Measurements from ENCODE around the gene MCTP2. TPM values are rescaled to one million over a fixed set of nuclear protein-coding genes. Genes with fewer than 3 reads are reported as not detected.
A peak's percentile ranks its signal among the peaks of the same experiment; 100 is the strongest.

The MCTP2 gene
- total RNA-seq, 4 donors from 2014 or later = 12.0 to 18.3 (median 15.2) TPM

- Histone ChIP-seq H3K36me3 (no peaks in the 10 kb centered on the region), H3K9me3 (no peaks in the 10 kb centered on the region), H3K27me3 (no peaks in the 10 kb centered on the region), H3K27ac (no peak overlapping the region), H3K4me1 (no peaks in the 10 kb centered on the region), H3K4me3 (no peak overlapping the region)
- 72 to 73% methylated on average over 4 of the region's 4 CpGs for WGBS, 2 donors
- DNase-seq (ENCODE audit: low spot score in 2 of 2) = no peak
- no peak for TF ChIP-seq POLR2A (IDR thresholded peaks at IDR 0.05)
These were observed 135.4 kb downstream of the MCTP2 start for GRCh38 chr15:94366781-94367180.

- TF ChIP-seq, protein P1, sequence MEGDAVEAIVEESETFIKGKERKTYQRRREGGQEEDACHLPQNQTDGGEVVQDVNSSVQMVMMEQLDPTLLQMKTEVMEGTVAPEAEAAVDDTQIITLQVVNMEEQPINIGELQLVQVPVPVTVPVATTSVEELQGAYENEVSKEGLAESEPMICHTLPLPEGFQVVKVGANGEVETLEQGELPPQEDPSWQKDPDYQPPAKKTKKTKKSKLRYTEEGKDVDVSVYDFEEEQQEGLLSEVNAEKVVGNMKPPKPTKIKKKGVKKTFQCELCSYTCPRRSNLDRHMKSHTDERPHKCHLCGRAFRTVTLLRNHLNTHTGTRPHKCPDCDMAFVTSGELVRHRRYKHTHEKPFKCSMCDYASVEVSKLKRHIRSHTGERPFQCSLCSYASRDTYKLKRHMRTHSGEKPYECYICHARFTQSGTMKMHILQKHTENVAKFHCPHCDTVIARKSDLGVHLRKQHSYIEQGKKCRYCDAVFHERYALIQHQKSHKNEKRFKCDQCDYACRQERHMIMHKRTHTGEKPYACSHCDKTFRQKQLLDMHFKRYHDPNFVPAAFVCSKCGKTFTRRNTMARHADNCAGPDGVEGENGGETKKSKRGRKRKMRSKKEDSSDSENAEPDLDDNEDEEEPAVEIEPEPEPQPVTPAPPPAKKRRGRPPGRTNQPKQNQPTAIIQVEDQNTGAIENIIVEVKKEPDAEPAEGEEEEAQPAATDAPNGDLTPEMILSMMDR (IDR thresholded peaks at IDR 0.05) = no peak
- TF ChIP-seq POLR2A (IDR thresholded peaks at IDR 0.05) = no peak
- no peak for TF ChIP-seq EP300 (IDR thresholded peaks at IDR 0.05)
- no peak for DNase-seq (ENCODE audit: low spot score in 2 of 2)
- Histone ChIP-seq H3K36me3 (no peaks in the 10 kb centered on the region), H3K27me3 (no peaks in the 10 kb centered on the region), H3K4me3 (no peak overlapping the region), H3K27ac (peak overlapping the region in 1 of 4 donors; percentile 14), H3K9me3 (no peaks in the 10 kb centered on the region), H3K4me1 (no peaks in the 10 kb centered on the region)
- 51 to 52% methylated on average over 6 of the region's 6 CpGs for WGBS, 2 donors
These were observed 136.6 kb downstream of the MCTP2 start for GRCh38 chr15:94367726-94368535.

DNA sequence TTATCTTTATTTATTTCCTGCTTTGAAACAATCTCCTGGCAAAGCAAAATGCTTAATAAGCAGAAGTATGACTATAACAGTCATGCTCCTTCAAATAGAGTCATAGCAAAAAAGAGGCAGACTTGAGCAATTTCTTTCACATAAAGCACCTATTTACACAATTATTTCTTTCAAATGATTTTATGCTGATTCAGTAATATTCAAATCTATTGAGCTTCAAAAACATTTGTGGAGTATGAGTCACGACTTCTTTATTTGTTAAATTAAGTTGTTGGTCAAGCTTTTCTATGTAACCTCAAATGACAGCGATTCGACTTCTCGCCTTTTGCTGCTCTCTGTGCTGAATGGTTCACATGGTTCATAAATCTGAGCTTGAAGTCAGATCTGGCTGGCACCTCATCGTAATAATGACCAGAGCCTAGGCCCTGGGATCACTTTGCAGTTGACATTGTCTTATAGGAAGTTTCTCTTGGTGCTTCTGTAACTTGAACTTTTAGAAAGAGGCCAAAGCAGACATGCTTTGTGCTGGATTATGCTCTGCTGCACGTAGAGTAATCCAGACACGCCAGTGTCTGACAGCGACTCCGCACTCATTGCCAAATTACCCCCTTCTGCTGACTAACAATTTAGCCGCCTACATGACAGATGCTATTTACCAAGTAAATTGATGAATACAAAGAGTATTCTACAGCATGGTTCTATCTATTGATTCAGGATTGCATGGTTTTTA lies 139.0 kb downstream of the MCTP2 start:
- Histone ChIP-seq H3K36me3 (no peaks in the 10 kb centered on the region), H3K27ac (peak overlapping the region in 1 of 4 donors; percentile 45), H3K4me3 (no peak overlapping the region), H3K4me1 (no peaks in the 10 kb centered on the region), H3K27me3 (no peaks in the 10 kb centered on the region), H3K9me3 (no peaks in the 10 kb centered on the region)
- TF ChIP-seq, protein P1 (IDR thresholded peaks at IDR 0.05) = no peak
- TF ChIP-seq EP300 (IDR thresholded peaks at IDR 0.05) (no peak), POLR2A (IDR thresholded peaks at IDR 0.05) (no peak)
- no peak for DNase-seq (ENCODE audit: low spot score in 2 of 2)
- 63 to 77% methylated on average over 10 of the region's 10 CpGs for WGBS, 2 donors

DNA sequence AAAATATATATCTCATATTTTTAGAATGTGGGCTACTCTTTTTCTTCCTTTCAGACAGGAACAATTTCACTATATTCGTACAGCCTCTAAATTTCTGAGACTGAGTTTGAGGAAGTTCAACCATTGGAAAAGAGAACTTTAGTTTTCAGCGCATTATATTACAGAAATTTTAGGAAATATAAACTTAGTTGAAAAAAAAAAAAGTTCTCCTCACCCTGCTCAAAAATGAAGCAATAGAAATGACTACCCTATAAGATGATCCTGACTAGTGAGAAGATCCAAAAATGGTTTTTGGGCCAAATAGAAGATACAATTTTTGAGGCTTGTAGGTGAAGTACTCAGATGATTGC lies 139.6 kb downstream of the MCTP2 start:
- Histone ChIP-seq H3K27ac (peak overlapping the region in 1 of 4 donors; percentile 45), H3K4me3 (no peak overlapping the region), H3K36me3 (no peaks in the 10 kb centered on the region), H3K9me3 (no peaks in the 10 kb centered on the region), H3K4me1 (no peaks in the 10 kb centered on the region), H3K27me3 (no peaks in the 10 kb centered on the region)
- WGBS, 2 donors = 79 to 87% methylated on average over 2 of the region's 2 CpGs
- TF ChIP-seq POLR2A (IDR thresholded peaks at IDR 0.05) (no peak), EP300 (IDR thresholded peaks at IDR 0.05) (no peak)
- TF ChIP-seq, protein P1 (IDR thresholded peaks at IDR 0.05) = no peak
- no peak for DNase-seq (ENCODE audit: low spot score in 2 of 2)

GRCh38 chr15:94372821-94373220 lies 141.5 kb downstream of the MCTP2 start:
- DNase-seq (ENCODE audit: low spot score in 2 of 2) = no peak
- Histone ChIP-seq H3K27ac (no peak overlapping the region), H3K4me3 (no peak overlapping the region), H3K36me3 (no peaks in the 10 kb centered on the region), H3K9me3 (no peaks in the 10 kb centered on the region), H3K27me3 (no peaks in the 10 kb centered on the region), H3K4me1 (no peaks in the 10 kb centered on the region)
- TF ChIP-seq POLR2A (IDR thresholded peaks at IDR 0.05) (no peak), EP300 (IDR thresholded peaks at IDR 0.05) (no peak)
- TF ChIP-seq, protein P1 (IDR thresholded peaks at IDR 0.05) = no peak
- WGBS, 2 donors = 75 to 80% methylated on average over 6 of the region's 6 CpGs
